ENCODE measurements around the gene CLDND2.

GRCh38 chr19:51372021-51372648, 3.3 kb upstream of the CLDND2 start:
- TF ChIP-seq MAX (IDR thresholded peaks at IDR 0.05; ENCODE audit: low read depth) (no peak), CTCF (IDR thresholded peaks at IDR 0.05) (no peak), REST (IDR thresholded peaks at IDR 0.05; ENCODE audit: low read depth, low read length) (no peak), RCOR1 (IDR thresholded peaks at IDR 0.05; ENCODE audit: low read length) (no peak), IRF3 (IDR thresholded peaks at IDR 0.05; ENCODE audit: low read depth, low read length) (no peak)
